H1 (cell line): ENCODE data around the gene CORO6. TPM values are rescaled to one million over a fixed set of nuclear protein-coding genes. Genes with fewer than 3 reads are reported as not detected.

Experiments used
- CTCF ChIA-PET: fragments of 300-600 bp; sonication (Branson Sonifier 250); formaldehyde crosslinking; loops from one replicate; lab custom pipeline; 2021; ENCODE audit not compliant: partially characterized antibody; lab: Charles Lee
- POLR2A ChIA-PET: fragments of 300-600 bp; sonication (Branson Sonifier 250); formaldehyde crosslinking; loops from one replicate; lab custom pipeline; 2021; ENCODE audit warnings: inconsistent platforms; ENCODE audit not compliant: partially characterized antibody; lab: Charles Lee
- DNase-seq, 2 experiments: peaks; one replicate each; pipeline versions ENCODE4 v3.0.0 to v3.0.0-alpha.2; 2010 to 2022; ENCODE audit warnings: low spot score in 2 of 2, low read depth in 1 of 2, mixed read lengths in 1 of 2
- FAIRE-seq: peaks from 2 replicates; lab custom pipeline; 2011; peaks lifted over from hg19 to GRCh38; lab: Jason Lieb, UNC
- H2AFZ ChIP-seq: 2 replicates; pipeline ENCODE4 v1.8.1; 2012; ENCODE audit warnings: low read length, inconsistent platforms
- H2AK5ac ChIP-seq: 2 replicates; pipeline ENCODE4 v1.6.1; 2013; ENCODE audit warnings: low read depth, low read length
- H2BK120ac ChIP-seq: replicated peaks from 2 replicates; pipeline ENCODE3; 2013; ENCODE audit warnings: low read depth, low read length, inconsistent platforms
- H2BK12ac ChIP-seq: 2 replicates; pipeline ENCODE4 v1.6.1; 2013; ENCODE audit warnings: low read depth, low read length
- H2BK15ac ChIP-seq: 2 replicates; pipeline ENCODE4 v1.6.1; 2013; ENCODE audit warnings: low read length
- H2BK20ac ChIP-seq: 2 replicates; pipeline ENCODE4 v1.6.1; 2013; ENCODE audit warnings: low read length
- H2BK5ac ChIP-seq: 2 replicates; pipeline ENCODE4 v1.6.1; 2013; ENCODE audit warnings: low read depth, low read length
- H3K14ac ChIP-seq: 2 replicates; pipeline ENCODE4 v1.6.1; 2013; ENCODE audit warnings: inconsistent platforms; ENCODE audit not compliant: insufficient read length
- H3K18ac ChIP-seq: 2 replicates; pipeline ENCODE4 v1.6.1; 2013; ENCODE audit warnings: low read length; ENCODE audit errors: extremely low read depth
- H3K23ac ChIP-seq: 2 replicates; pipeline ENCODE4 v1.6.1; 2013; ENCODE audit warnings: inconsistent platforms; ENCODE audit not compliant: insufficient read length
- H3K23me2 ChIP-seq: 2 replicates; pipeline ENCODE4 v1.6.1; 2013; ENCODE audit warnings: low read depth, low read length
- H3K27ac ChIP-seq: 2 replicates; pipeline ENCODE4 v1.6.1; 2011; ENCODE audit warnings: low read depth, low read length, inconsistent platforms
- H3K27me3 ChIP-seq, 4 experiments: replicated peaks in 1 of 4; 1 replicate in 1 of 4; 2 replicates in 3 of 4; pipeline versions ENCODE4 v1.6.1 to v1.8.1; 2011 to 2013; ENCODE audit warnings: low read length in 3 of 4, mild to moderate bottlenecking in 3 of 4, inconsistent platforms in 2 of 4, mixed read lengths in 2 of 4, moderate library complexity in 1 of 4; ENCODE audit not compliant: control insufficient read depth in 3 of 4, insufficient read depth in 3 of 4; ENCODE audit errors: extremely low read depth in 1 of 4
- H3K36me3 ChIP-seq, 4 experiments: 2 replicates each; pipeline versions ENCODE4 v1.6.1 to v1.8.1; 2011 to 2013; ENCODE audit warnings: mild to moderate bottlenecking in 4 of 4, low read length in 3 of 4, moderate library complexity in 2 of 4, control low read depth in 1 of 4, inconsistent platforms in 1 of 4; ENCODE audit not compliant: insufficient read depth in 4 of 4, control insufficient read depth in 2 of 4
- H3K4ac ChIP-seq: replicated peaks from 2 replicates; pipeline ENCODE3; 2013; ENCODE audit warnings: low read length, low read depth, mixed read lengths, inconsistent platforms; ENCODE audit not compliant: insufficient read length
- H3K4me1 ChIP-seq, 4 experiments: replicated peaks in 1 of 4; 1 replicate in 1 of 4; 2 replicates in 3 of 4; pipeline versions ENCODE4 v1.6.1 to v1.8.1; 2011 to 2013; ENCODE audit warnings: low read length in 3 of 4, inconsistent platforms in 2 of 4, mixed read lengths in 1 of 4; ENCODE audit not compliant: insufficient read depth in 4 of 4, control insufficient read depth in 3 of 4
- H3K4me2 ChIP-seq, 2 experiments: 2 replicates each; pipeline versions ENCODE4 v1.6.1 to v1.8.1; 2011 to 2013; ENCODE audit warnings: low read depth in 2 of 2, low read length in 2 of 2, control low read depth in 1 of 2, inconsistent platforms in 1 of 2, mild to moderate bottlenecking in 1 of 2; ENCODE audit not compliant: insufficient read depth in 1 of 2
- H3K4me3 ChIP-seq, 4 experiments: fragments of 200-600, 300-600 bp in 1 of 4; sonication (generic), shearing (Covaris generic), sonication (Bioruptor Twin) in 1 of 4; 2 replicates each; pipeline versions ENCODE4 v1.5.1 to v1.8.1; 2011 to 2016; ENCODE audit warnings: low read length in 4 of 4, low read depth in 3 of 4, control low read depth in 2 of 4, inconsistent platforms in 2 of 4, mild to moderate bottlenecking in 2 of 4, mixed read lengths in 1 of 4, moderate library complexity in 1 of 4; ENCODE audit not compliant: insufficient read depth in 2 of 4; ENCODE audit errors: extremely low read depth in 1 of 4
- H3K56ac ChIP-seq: replicated peaks from 2 replicates; pipeline ENCODE3; 2013; ENCODE audit warnings: low read depth, mild to moderate bottlenecking, mixed read lengths, low read length, inconsistent platforms; ENCODE audit not compliant: insufficient read length
- H3K79me1 ChIP-seq: 2 replicates; pipeline ENCODE4 v1.6.1; 2013; ENCODE audit warnings: low read depth, low read length, control low read depth
- H3K79me2 ChIP-seq, 2 experiments: 2 replicates each; pipeline versions ENCODE4 v1.6.1 to v1.8.1; 2012 to 2013; ENCODE audit warnings: low read length in 2 of 2, mild to moderate bottlenecking in 2 of 2, inconsistent platforms in 1 of 2; ENCODE audit not compliant: insufficient read depth in 2 of 2, control insufficient read depth in 1 of 2
- H3K9ac ChIP-seq, 4 experiments: replicated peaks in 1 of 4; 1 replicate in 1 of 4; 2 replicates in 3 of 4; pipeline versions ENCODE4 v1.6.1 to v1.8.1; 2011 to 2013; ENCODE audit warnings: low read depth in 3 of 4, low read length in 3 of 4, control low read depth in 2 of 4, mild to moderate bottlenecking in 2 of 4, moderate library complexity in 2 of 4, inconsistent platforms in 1 of 4; ENCODE audit errors: extremely low read depth in 1 of 4
- H3K9me3 ChIP-seq, 2 experiments: 2 replicates each; pipeline versions ENCODE4 v1.6.1 to v1.8.1; 2012 to 2013; ENCODE audit warnings: mild to moderate bottlenecking in 2 of 2, moderate library complexity in 2 of 2, control low read depth in 1 of 2, inconsistent platforms in 1 of 2, low read depth in 1 of 2, low read length in 1 of 2, mixed read lengths in 1 of 2; ENCODE audit not compliant: insufficient read depth in 2 of 2
- H4K20me1 ChIP-seq, 2 experiments: replicated peaks in 1 of 2; 2 replicates each; pipeline versions ENCODE3 to v1.8.1; 2011 to 2013; ENCODE audit warnings: inconsistent platforms in 2 of 2, low read length in 2 of 2, mild to moderate bottlenecking in 1 of 2; ENCODE audit not compliant: insufficient read depth in 2 of 2, control insufficient read depth in 1 of 2
- H4K5ac ChIP-seq: 2 replicates; pipeline ENCODE4 v1.6.1; 2013; ENCODE audit warnings: low read length, low read depth, mixed read lengths, inconsistent platforms; ENCODE audit not compliant: insufficient read length
- H4K8ac ChIP-seq: 2 replicates; pipeline ENCODE4 v1.8.0; 2013; ENCODE audit warnings: mild to moderate bottlenecking, moderate library complexity, low read length, inconsistent platforms; ENCODE audit not compliant: insufficient read depth; ENCODE audit errors: extremely low read depth
- H4K91ac ChIP-seq: replicated peaks from 2 replicates; pipeline ENCODE3; 2013; ENCODE audit warnings: low read length, mixed read lengths, inconsistent platforms; ENCODE audit not compliant: insufficient read length
- HDAC2 ChIP-seq, 2 experiments: fragments of 300-600 bp in 1 of 2; sonication (generic) in 1 of 2; IDR thresholded peaks; 2 replicates each; pipeline ENCODE4 v1.6.1; 2011 to 2012; ENCODE audit warnings: low read depth in 2 of 2, low read length in 2 of 2, mild to moderate bottlenecking in 2 of 2, moderate library complexity in 2 of 2, borderline replicate concordance in 1 of 2, inconsistent platforms in 1 of 2
- RFX5 ChIP-seq: IDR thresholded peaks from 2 replicates; pipeline ENCODE4 v1.6.1; 2011; ENCODE audit warnings: low read depth, low read length, improper control_type of control experiment, borderline replicate concordance
- TAF1 ChIP-seq: IDR thresholded peaks from 2 replicates; pipeline ENCODE4 v1.6.1; 2011; ENCODE audit warnings: mild to moderate bottlenecking, low read depth, low read length
- WGBS, 2 experiments: shearing (Covaris generic) in 1 of 2; methylation state at CpG; one replicate each; pipeline versions ENCODE4 v1.1.6 to v1.1.7; 2013 to 2015; ENCODE audit warnings: low lambda C conversion rate in 2 of 2, mixed read lengths in 2 of 2, inconsistent platforms in 1 of 2, low coverage in 1 of 2, missing lambda C conversion rate in 1 of 2; ENCODE audit not compliant: insufficient replicate concordance in 2 of 2, insufficient coverage in 1 of 2, insufficient read length in 1 of 2; ENCODE audit errors: extremely low coverage in 1 of 2, missing lambda C conversion rate in 1 of 2; 5-methylcytosine and 5-hydroxymethylcytosine counted together
- polyA plus RNA-seq, 7 experiments: library from polyadenylated mRNA; depleted of rRNA in 3 of 7; stranded (reverse) in 5 of 7; unstranded in 2 of 7; fragments of >200 nt in 5 of 7; fragments of 200-250 nt in 2 of 7; gene quantifications; 1 replicate in 5 of 7; 2 replicates in 1 of 7; 4 replicates in 1 of 7; pipeline versions ENCODE4 v1.2.1 to v1.2.3, GENCODE V29; 2011 to 2013; ENCODE audit warnings: missing spikeins in 2 of 7, mixed read lengths in 2 of 7
- total RNA-seq: library from RNA; stranded (reverse); fragmentation: NEBNext Ultra II Directional; extraction: Animal tissue kit (Norgen Biotek cat#: 25700); gene quantifications from 2 replicates; pipeline ENCODE4 v1.2.1, GENCODE V29; 2021

The CORO6 gene
- total and polyA plus RNA-seq, 2 of the 8 experiments (the other 6 are each of a cell fraction or from before 2014, with no cell fraction given), result 2.5 to 8.6 TPM

- H4K91ac ChIP-seq, result no peak overlapping the region
- no peaks in the 10 kb centered on the region for H3K23me2 ChIP-seq
- H2BK15ac ChIP-seq, result no peak overlapping the region
- H3K23ac ChIP-seq, result no peak overlapping the region
- no peaks in the 10 kb centered on the region for H3K27me3 ChIP-seq
- no peak overlapping the region for H2AFZ ChIP-seq
- H2BK120ac ChIP-seq, result no peak overlapping the region
- 0 out of 2 replicates have a peak overlapping the region, but pooled peaks have one; percentile 16 for H2BK5ac ChIP-seq
- no peak overlapping the region for H3K4ac ChIP-seq
- DNase-seq (no peak), FAIRE-seq (no peak)
- peaks cover 0 to 20% of the 10 kb centered on the region in 2 experiments; a peak in 2 of 4 replicates for H3K79me2 ChIP-seq
- H3K4me2 ChIP-seq, result no peak overlapping the region
- POLR2A ChIA-PET, result interaction anchor here (1.2 to 5.1 kb wide), 3 partner anchors 8 to 14 kb away, joined by 3 to 19 read pairs (median 4); partner anchors contain the start of gene ANKRD13B
- no peak overlapping the region for H4K5ac ChIP-seq
- H3K18ac ChIP-seq, result no peak overlapping the region
- peaks cover 7 to 16% (median 11%) of the 10 kb centered on the region in 4 experiments; a peak in 6 of 7 replicates for H3K4me1 ChIP-seq
- H2BK20ac ChIP-seq, result no peak overlapping the region
- no peaks in the 10 kb centered on the region for H3K9me3 ChIP-seq
- TF ChIP-seq TAF1 (no peak), RFX5 (no peak), HDAC2 (IDR thresholded peaks at IDR 0.05; ENCODE audit: borderline replicate concordance in 1 of 2, low read depth in 2 of 2, low read length in 2 of 2) (no peak)
- TF ChIP-seq, all 59 proteins: peak for 0
- CTCF ChIA-PET, result interaction anchor here (1.0 to 15.3 kb wide), 12 partner anchors 10 to 512 kb away, joined by 3 to 193 read pairs (median 5); partner anchors contain the start of genes ABHD15, ANKRD13B, CORO6 and TP53I13
- no peak overlapping the region for H3K9ac ChIP-seq
- no peak overlapping the region for H2BK12ac ChIP-seq
- WGBS, 2 experiments, result 95% methylated on average over 18 of the region's 20 CpGs; no CpG with 5 or more reads in 1 of the 2 experiments
- no peak overlapping the region for H2AK5ac ChIP-seq
- H3K27ac ChIP-seq, result no peak overlapping the region
- H3K14ac ChIP-seq, result no peak overlapping the region
- H3K4me3 ChIP-seq, result no peak overlapping the region
- H3K36me3 ChIP-seq, result peaks cover 4 to 15% (median 8%) of the 10 kb centered on the region in 4 experiments; a peak in 6 of 8 replicates
- H3K79me1 ChIP-seq, result peaks cover 12% of the 10 kb centered on the region
- H3K56ac ChIP-seq, result no peak overlapping the region
- no peak overlapping the region for H4K8ac ChIP-seq
- peaks cover 3 to 21% of the 10 kb centered on the region in 2 experiments for H4K20me1 ChIP-seq
These were observed 41.0 kb downstream of the CORO6 start for GRCh38 chr17:29581583-29582253.
